Measurements from ENCODE around the gene CENPL. TPM values are rescaled to one million over a fixed set of nuclear protein-coding genes. Genes with fewer than 3 reads are reported as not detected.

CENPL gene
- total RNA-seq, result 10 to 100 TPM; 11.0 to 23.0 TPM

DNA sequence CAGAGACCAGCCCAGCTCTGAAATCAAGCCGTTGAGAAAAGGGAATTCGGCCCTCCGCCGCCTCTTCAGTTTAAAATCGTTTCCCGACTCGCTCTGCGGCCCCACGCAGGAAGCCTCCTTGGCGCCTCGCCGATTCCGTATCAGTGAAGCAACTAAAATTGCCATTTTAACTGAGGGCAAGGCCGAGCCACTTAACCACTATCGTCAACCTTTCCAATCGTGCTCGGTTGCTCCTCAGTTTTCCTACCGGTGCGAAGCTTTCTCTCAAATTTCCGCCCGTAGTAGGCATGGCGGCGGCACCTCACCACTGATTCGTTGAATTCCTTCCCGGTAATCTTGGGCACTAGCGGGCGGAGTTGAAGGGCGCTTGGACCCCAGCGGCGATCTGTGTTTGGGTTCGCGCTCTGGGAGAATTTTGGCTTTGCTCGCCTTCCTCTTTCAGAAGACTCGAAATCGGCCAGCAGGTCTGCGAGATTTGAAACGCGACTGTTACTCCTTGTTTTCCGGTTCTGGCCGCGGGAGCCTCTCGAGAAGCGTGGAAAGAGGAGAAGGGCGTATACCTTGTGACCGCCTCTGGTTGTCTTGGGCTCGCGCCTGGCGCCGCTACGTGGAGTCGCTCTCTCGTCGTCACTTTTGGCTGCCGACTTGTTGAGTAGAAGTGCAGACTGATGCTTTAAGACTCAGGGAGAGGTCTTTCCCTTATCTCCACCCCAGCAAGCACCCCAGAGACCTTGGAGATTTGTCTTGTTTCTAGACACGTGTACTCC is at the start of gene CENPL, which contains the start of gene DARS2:
CENPL (minus strand) TSS at position 569 of the 767 bp plus-strand sequence. CDS start 13,584 bp downstream, outside the sequence.
DARS2 (plus strand) TSS at position 359 of the 767 bp plus-strand sequence. CDS start 557 bp downstream, outside the sequence.

DNA sequence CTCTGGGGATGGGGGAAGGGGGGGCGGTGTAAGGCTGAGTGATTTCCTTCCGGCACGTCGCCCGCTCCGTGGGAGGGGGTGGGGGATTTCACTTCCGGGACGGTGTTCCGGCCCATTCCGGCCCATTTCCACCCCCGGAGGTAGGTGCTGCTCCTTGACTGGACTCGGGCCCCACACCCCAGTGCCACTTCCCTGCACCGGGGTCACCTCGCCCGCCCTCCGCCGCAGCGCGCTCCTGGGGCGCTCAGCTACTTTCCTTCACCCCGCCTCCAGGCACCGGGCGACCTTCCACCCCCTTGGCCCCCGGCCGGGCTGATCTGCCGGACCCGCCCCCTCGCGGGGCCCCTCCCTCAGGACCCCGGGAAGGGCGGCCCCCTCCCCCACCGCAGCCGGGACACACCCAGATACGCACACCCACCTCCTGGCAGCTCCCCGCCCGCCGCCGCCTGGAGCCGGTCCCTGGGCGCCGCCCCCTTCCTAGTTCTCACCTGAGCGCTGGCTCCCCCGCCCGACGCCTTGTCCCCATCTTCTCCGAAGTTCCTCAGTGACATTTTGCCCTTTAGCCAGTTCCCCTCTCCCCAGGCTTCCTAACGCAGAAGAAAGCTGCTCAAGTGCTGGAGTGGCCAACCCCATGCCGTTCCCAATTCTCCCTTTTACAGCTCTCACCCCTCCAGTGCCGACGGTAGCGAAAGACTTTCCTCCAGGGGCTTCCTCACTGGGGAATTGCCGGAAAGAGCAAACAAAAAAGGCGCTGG is 43.8 kb upstream of the CENPL start, which contains the start of gene ZBTB37:
ZBTB37 (plus strand) TSS at position 115 of the 755 bp plus-strand sequence. CDS start 1,846 bp downstream, outside the sequence.

GRCh38 chr1:173867753-173868265 is 43.1 kb upstream of the CENPL start, which contains the start of gene GAS5:
GAS5 (minus strand) TSS chr1:173867989.

Small RNA genes lying within 50 kb of the gene (small RNA-seq; reads per million reads assigned to genes)
- gene RF00019, result 0 reads per million in 2 donors

Other genes starting within 250 kb of the CENPL start
- not detected for gene SLC9C2, start 221.8 kb downstream of the CENPL start, total RNA-seq
- not detected for gene TEX50, start 189.5 kb downstream of the CENPL start, total RNA-seq
- under 1 TPM; 0.33 to 0.34 TPM for gene ANKRD45, start 155.0 kb downstream of the CENPL start, total RNA-seq
- 10 to 100 TPM; 15.0 to 17.2 TPM for gene KLHL20, start 109.9 kb downstream of the CENPL start, total RNA-seq
- 10 to 100 TPM; 19.6 to 38.0 TPM for gene DARS2, start 210 bp downstream of the CENPL start, total RNA-seq
- gene GAS5, start 43.1 kb upstream of the CENPL start, total RNA-seq, result 100 to 1,000 TPM; 171 to 330 TPM
- 1 to 10 TPM; 7.0 to 10.0 TPM for gene ZBTB37, start 43.5 kb upstream of the CENPL start, total RNA-seq
- under 1 TPM in 1 of 2 donors, not detected in 1; 0.33 TPM for gene SERPINC1, start 92.4 kb upstream of the CENPL start, total RNA-seq
- 10 to 100 TPM; 22.0 to 31.0 TPM for gene RC3H1, start 197.5 kb upstream of the CENPL start, total RNA-seq

All from melanocyte of skin (primary cell).